ENCODE measurements around the gene FOXO1. TPM values are rescaled to one million over a fixed set of nuclear protein-coding genes. Genes with fewer than 3 reads are reported as not detected.

The FOXO1 gene
- total RNA-seq, 8 experiments from 2014 or later, result 0.63 to 17.3 (median 5.5) TPM

- in situ Hi-C loops (cut with MboI; ENCODE audit: low pct_unique_long_range_greater_than_20kb in 2 of 9, low sequenced_read_pairs in 9 of 9, unreplicated experiment in 9 of 9), result no loop called here
- Histone ChIP-seq H3K4me3 (no peak overlapping the region), H3K4me1 (replicated peaks in 1 of 2) (no peaks in the 10 kb centered on the region), H3K27ac (no peak overlapping the region)
- ATAC-seq (replicated peaks in 6 of 8), result peak in 1 of 8 experiments; percentile 88
Observed at GRCh38 chr13:40556453-40556852, 110.0 kb downstream of the FOXO1 start.

DNA sequence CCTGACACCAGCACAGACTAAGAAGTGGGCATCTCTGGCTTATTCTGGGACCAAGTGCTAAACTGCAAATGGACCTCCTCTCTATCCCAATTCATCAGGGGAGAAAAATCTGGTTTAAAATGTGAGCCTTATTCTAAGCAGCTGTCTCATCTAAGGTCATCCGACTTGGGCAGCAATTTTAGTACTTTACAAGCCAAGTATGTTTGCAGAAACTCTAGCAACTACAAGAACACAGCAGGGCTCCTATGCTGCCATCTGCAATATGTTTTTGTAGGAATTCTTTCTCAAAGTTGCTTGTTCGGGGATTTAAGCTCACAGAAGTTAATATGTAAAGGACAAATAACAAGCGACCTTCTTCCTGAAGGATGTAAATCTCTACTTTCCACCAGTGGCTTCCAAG is 113.1 kb downstream of the FOXO1 start:
- Histone ChIP-seq H3K27ac (no peak overlapping the region), H3K4me1 (replicated peaks in 1 of 2) (no peaks in the 10 kb centered on the region), H3K4me3 (no peak overlapping the region)
- in situ Hi-C loops (cut with MboI; ENCODE audit: low pct_unique_long_range_greater_than_20kb in 2 of 9, low sequenced_read_pairs in 9 of 9, unreplicated experiment in 9 of 9), result no loop called here
- ATAC-seq (replicated peaks in 6 of 8), result no peak
- 38 to 100% (median 63%) methylated on average over 1 to 3 of the region's 3 CpGs; no CpG with 5 or more reads in 1 of the 10 experiments for WGBS, 10 experiments

DNA sequence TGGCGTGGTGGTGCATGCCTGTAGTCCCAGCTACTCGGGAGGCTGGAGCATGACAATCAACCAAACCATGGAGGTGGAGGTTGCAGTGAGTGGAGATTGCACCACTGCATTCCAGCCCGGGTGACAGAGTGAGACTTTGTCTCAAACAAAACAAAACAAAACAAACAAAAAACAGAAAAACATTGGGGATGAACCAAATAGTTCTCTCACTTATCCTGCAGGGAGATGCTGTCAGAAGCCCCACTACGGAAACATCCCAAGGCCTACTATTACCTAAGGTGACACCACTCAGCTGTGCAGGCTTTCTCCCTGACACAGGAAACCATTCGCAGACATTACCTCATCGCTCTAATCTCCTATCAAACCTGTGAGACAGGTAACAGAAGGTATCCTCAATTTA is 113.5 kb downstream of the FOXO1 start:
- H3K27ac ChIP-seq, result no peak overlapping the region
- WGBS, 10 experiments, result 57 to 100% (median 85%) methylated on average over 1 to 4 of the region's 6 CpGs; no CpG with 5 or more reads in 4 of the 10 experiments
- no peak for ATAC-seq (replicated peaks in 6 of 8)
- in situ Hi-C loops (cut with MboI; ENCODE audit: low pct_unique_long_range_greater_than_20kb in 2 of 9, low sequenced_read_pairs in 9 of 9, unreplicated experiment in 9 of 9), result no loop called here
- no peaks in the 10 kb centered on the region for H3K4me1 ChIP-seq (replicated peaks in 1 of 2)
- H3K4me3 ChIP-seq, result no peak overlapping the region

- in situ Hi-C loops (cut with MboI; ENCODE audit: low pct_unique_long_range_greater_than_20kb in 2 of 9, low sequenced_read_pairs in 9 of 9, unreplicated experiment in 9 of 9), result no loop called here
- Histone ChIP-seq H3K4me3 (no peak overlapping the region), H3K27ac (no peak overlapping the region), H3K4me1 (replicated peaks in 1 of 2) (peaks cover 0 to 3% of the 10 kb centered on the region in 2 donors)
- ATAC-seq (replicated peaks in 6 of 8), result peak in 3 of 8 experiments; percentile 43 to 71 (median 58)
- 33 to 100% (median 80%) methylated on average over 1 to 2 of the region's 2 CpGs; no CpG with 5 or more reads in 3 of the 10 experiments for WGBS, 10 experiments
Observed at GRCh38 chr13:40550130-40550529, 116.3 kb downstream of the FOXO1 start.

- in situ Hi-C loops (cut with MboI; ENCODE audit: low pct_unique_long_range_greater_than_20kb in 2 of 9, low sequenced_read_pairs in 9 of 9, unreplicated experiment in 9 of 9), result no loop called here
- Histone ChIP-seq H3K4me1 (replicated peaks in 1 of 2) (peaks cover 0 to 3% of the 10 kb centered on the region in 2 donors), H3K4me3 (no peak overlapping the region), H3K27ac (no peak overlapping the region)
- ATAC-seq (replicated peaks in 6 of 8), result peak in 1 of 8 experiments; percentile 12
Observed at GRCh38 chr13:40549500-40550094, 116.8 kb downstream of the FOXO1 start.

DNA sequence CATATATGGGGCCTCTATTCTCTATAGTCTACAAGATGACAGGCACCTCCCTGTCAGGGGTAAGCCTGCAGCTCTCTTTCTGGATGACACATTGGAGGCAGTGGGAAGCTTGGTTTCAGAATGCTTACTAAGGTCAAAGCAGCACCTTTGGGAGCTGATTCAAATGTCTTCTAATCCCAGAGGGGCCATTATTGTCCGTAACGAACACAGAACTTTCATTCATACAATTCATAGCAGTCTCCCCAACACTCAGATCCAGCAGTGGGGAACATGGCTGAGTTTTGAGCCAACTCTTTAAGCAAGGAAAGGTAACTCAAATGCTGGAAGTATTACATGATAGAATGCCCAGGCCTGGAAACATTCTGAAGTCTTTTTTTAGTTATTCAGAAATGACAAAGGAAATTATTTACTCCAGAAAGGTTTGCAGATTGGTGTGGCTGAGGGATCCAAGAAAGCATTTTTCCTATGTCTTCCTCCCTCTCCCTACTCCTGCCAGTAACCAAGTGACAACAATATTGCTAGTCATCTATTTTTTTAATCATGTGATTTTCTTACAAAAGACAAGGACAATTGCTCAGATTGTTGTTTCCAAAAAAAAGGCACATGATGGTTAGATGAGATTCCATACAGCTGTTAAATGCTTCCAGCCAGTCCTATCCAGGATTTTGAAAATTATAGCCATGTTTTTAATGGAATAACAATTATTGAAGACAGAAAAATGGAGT is 118.7 kb downstream of the FOXO1 start:
- in situ Hi-C loops (cut with MboI; ENCODE audit: low pct_unique_long_range_greater_than_20kb in 2 of 9, low sequenced_read_pairs in 9 of 9, unreplicated experiment in 9 of 9), result no loop called here
- Histone ChIP-seq H3K4me3 (no peak overlapping the region), H3K27ac (no peak overlapping the region), H3K4me1 (replicated peaks in 1 of 2) (peaks cover 0 to 3% of the 10 kb centered on the region in 2 donors)
- WGBS, 10 experiments, result 80 to 89% (median 88%) methylated on average over 2 of the region's 2 CpGs; no CpG with 5 or more reads in 6 of the 10 experiments
- ATAC-seq (replicated peaks in 6 of 8), result no peak

DNA sequence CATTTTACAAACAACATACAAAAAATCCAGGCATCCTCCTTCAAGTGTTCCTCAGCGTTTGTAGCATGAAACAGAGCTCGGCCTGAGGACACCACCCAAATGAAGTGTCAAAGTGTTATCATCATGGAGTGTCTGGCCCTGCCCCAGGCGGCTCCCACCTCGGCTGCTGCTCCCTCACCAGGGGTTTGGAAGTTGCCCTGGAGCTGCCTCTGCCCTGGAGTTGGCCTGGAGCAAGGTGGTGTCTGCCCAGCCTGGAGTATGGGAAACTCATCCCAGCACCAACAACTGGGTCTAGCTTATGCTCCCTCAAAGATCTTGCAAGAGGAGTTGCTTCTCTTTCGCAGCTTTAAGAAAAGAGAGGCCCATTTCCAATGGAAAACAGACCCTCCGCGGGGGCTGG is 120.4 kb downstream of the FOXO1 start:
- ATAC-seq (replicated peaks in 6 of 8), result peak in 2 of 8 experiments; percentile 17 to 31
- 92 to 100% (median 97%) methylated on average over 2 to 6 of the region's 7 CpGs; no CpG with 5 or more reads in 6 of the 10 experiments for WGBS, 10 experiments

GRCh38 chr13:40540328-40541044 is 126.0 kb downstream of the FOXO1 start:
- WGBS, 10 experiments, result 60 to 100% (median 81%) methylated on average over 1 to 8 of the region's 8 CpGs
- H3K4me1 ChIP-seq (replicated peaks in 1 of 2), result no peaks in the 10 kb centered on the region
- no peak overlapping the region for H3K27ac ChIP-seq
- in situ Hi-C loops (cut with MboI; ENCODE audit: low pct_unique_long_range_greater_than_20kb in 2 of 9, low sequenced_read_pairs in 9 of 9, unreplicated experiment in 9 of 9), result no loop called here
- ATAC-seq (replicated peaks in 6 of 8), result peak; percentile 33 to 97 (median 66)
- H3K4me3 ChIP-seq, result no peak overlapping the region

More for the DNA sequence above, 120.4 kb downstream of the FOXO1 start:
- Histone ChIP-seq H3K27ac (no peak overlapping the region), H3K4me3 (no peak overlapping the region), H3K4me1 (replicated peaks in 1 of 2) (peaks cover 0 to 3% of the 10 kb centered on the region in 2 donors)
- in situ Hi-C loops (cut with MboI; ENCODE audit: low pct_unique_long_range_greater_than_20kb in 2 of 9, low sequenced_read_pairs in 9 of 9, unreplicated experiment in 9 of 9), result no loop called here

- in situ Hi-C loops (cut with MboI; ENCODE audit: low pct_unique_long_range_greater_than_20kb in 2 of 9, low sequenced_read_pairs in 9 of 9, unreplicated experiment in 9 of 9), result no loop called here
- WGBS, 10 experiments, result 30 to 96% (median 87%) methylated on average over 1 to 8 of the region's 9 CpGs
- ATAC-seq (replicated peaks in 6 of 8), result no peak
- Histone ChIP-seq H3K4me3 (no peak overlapping the region), H3K4me1 (replicated peaks in 1 of 2) (no peaks in the 10 kb centered on the region), H3K27ac (no peak overlapping the region)
Observed at GRCh38 chr13:40539576-40540327, 126.7 kb downstream of the FOXO1 start.

- in situ Hi-C loops (cut with MboI; ENCODE audit: low pct_unique_long_range_greater_than_20kb in 2 of 9, low sequenced_read_pairs in 9 of 9, unreplicated experiment in 9 of 9), result no loop called here
- no peak overlapping the region for H3K27ac ChIP-seq
- no peak overlapping the region for H3K4me3 ChIP-seq
- 0 to 100% (median 88%) methylated on average over 1 to 7 of the region's 13 CpGs; no CpG with 5 or more reads in 2 of the 10 experiments for WGBS, 10 experiments
- no peaks in the 10 kb centered on the region for H3K4me1 ChIP-seq (replicated peaks in 1 of 2)
- ATAC-seq (replicated peaks in 6 of 8), result no peak
Observed at GRCh38 chr13:40537146-40537895, 129.1 kb downstream of the FOXO1 start.

- in situ Hi-C loops (cut with MboI; ENCODE audit: low pct_unique_long_range_greater_than_20kb in 2 of 9, low sequenced_read_pairs in 9 of 9, unreplicated experiment in 9 of 9), result no loop called here
- Histone ChIP-seq H3K27ac (no peak overlapping the region), H3K4me1 (replicated peaks in 1 of 2) (no peaks in the 10 kb centered on the region), H3K4me3 (no peak overlapping the region)
- ATAC-seq (replicated peaks in 6 of 8), result no peak
- 43 to 100% (median 92%) methylated on average over 1 to 8 of the region's 9 CpGs; no CpG with 5 or more reads in 2 of the 10 experiments for WGBS, 10 experiments
Observed at GRCh38 chr13:40536443-40537113, 129.9 kb downstream of the FOXO1 start.

GRCh38 chr13:40535345-40535836 is 131.1 kb downstream of the FOXO1 start:
- in situ Hi-C loops (cut with MboI; ENCODE audit: low pct_unique_long_range_greater_than_20kb in 2 of 9, low sequenced_read_pairs in 9 of 9, unreplicated experiment in 9 of 9), result no loop called here
- Histone ChIP-seq H3K4me3 (no peak overlapping the region), H3K4me1 (replicated peaks in 1 of 2) (no peaks in the 10 kb centered on the region), H3K27ac (no peak overlapping the region)
- 35 to 100% (median 97%) methylated on average over 1 to 15 of the region's 27 CpGs; no CpG with 5 or more reads in 2 of the 10 experiments for WGBS, 10 experiments
- ATAC-seq (replicated peaks in 6 of 8), result no peak
